NT2/D1 (cell line): ENCODE data around the gene CLEC2A.
"Not testable (repeated sequence)": the region's sequence is repeated elsewhere in the genome, so short reads cannot be mapped to it uniquely, and the experiment has no call there.

Experiments used
- DNase-seq: peaks from one replicate; pipeline ENCODE4 v3.0.0-alpha.2; 2011; ENCODE audit warnings: low read depth, low spot score
- H3K27me3 ChIP-seq: 2 replicates; pipeline ENCODE4 v1.6.0; 2011; ENCODE audit warnings: mild to moderate bottlenecking; ENCODE audit not compliant: insufficient read length, insufficient read depth
- H3K36me3 ChIP-seq: 2 replicates; pipeline ENCODE4 v1.6.1; 2011; ENCODE audit warnings: mild to moderate bottlenecking, low read length, mixed read lengths; ENCODE audit not compliant: insufficient read depth, insufficient read length
- H3K4me1 ChIP-seq: 2 replicates; pipeline ENCODE4 v1.5.1; 2011; ENCODE audit not compliant: insufficient read depth, insufficient read length
- H3K4me3 ChIP-seq: 2 replicates; pipeline ENCODE4 v1.5.1; 2011; ENCODE audit warnings: low read depth; ENCODE audit not compliant: insufficient read length
- H3K9ac ChIP-seq: 2 replicates; pipeline ENCODE4 v1.6.0; 2011; ENCODE audit warnings: low read depth; ENCODE audit not compliant: insufficient read length
- H3K9me3 ChIP-seq: 2 replicates; pipeline ENCODE4 v1.5.1; 2011; ENCODE audit warnings: mild to moderate bottlenecking, low read length; ENCODE audit not compliant: insufficient read depth
- SUZ12 ChIP-seq: IDR thresholded peaks from 2 replicates; pipeline ENCODE4 v1.6.1; 2011; ENCODE audit not compliant: insufficient read length, insufficient read depth; ENCODE audit errors: extremely low read depth
- YY1 ChIP-seq: IDR thresholded peaks from 2 replicates; pipeline ENCODE4 v1.6.1; 2011; ENCODE audit not compliant: insufficient read length, insufficient read depth
- ZNF274 ChIP-seq: IDR thresholded peaks from 2 replicates; pipeline ENCODE4 v1.6.1; 2011; ENCODE audit warnings: mild to moderate bottlenecking, low read depth, low read length

Gene CLEC2A

GRCh38 chr12:9932270-9932669 is at the start of gene CLEC2A:
CLEC2A (minus strand) TSS chr12:9932370; CDS start chr12:9932329, 41 bp downstream.
- TF ChIP-seq YY1: no peak
- TF ChIP-seq SUZ12: no peak
- no peak for TF ChIP-seq ZNF274
- H3K9me3 ChIP-seq: no peaks in the 10 kb centered on the region

GRCh38 chr12:9980126-9980525 is 48.0 kb upstream of the CLEC2A start:
- Histone ChIP-seq H3K9me3 (peaks cover 21% of the 10 kb centered on the region), H3K27me3 (no peaks in the 10 kb centered on the region), H3K4me3 (no peak overlapping the region), H3K4me1 (no peaks in the 10 kb centered on the region), H3K36me3 (no peaks in the 10 kb centered on the region), H3K9ac (no peak overlapping the region)
- no peak for DNase-seq
- TF ChIP-seq YY1 (no peak), ZNF274 (no peak), SUZ12 (no peak)

More at GRCh38 chr12:9932270-9932669, at the start of gene CLEC2A:
- no peaks in the 10 kb centered on the region for H3K4me1 ChIP-seq
- H3K36me3 ChIP-seq: no peaks in the 10 kb centered on the region
- no peaks in the 10 kb centered on the region for H3K27me3 ChIP-seq
- H3K9ac ChIP-seq: no peak within 1 kb of the TSS
- no peak within 1 kb of the TSS for H3K4me3 ChIP-seq
- DNase-seq: no peak

DNA sequence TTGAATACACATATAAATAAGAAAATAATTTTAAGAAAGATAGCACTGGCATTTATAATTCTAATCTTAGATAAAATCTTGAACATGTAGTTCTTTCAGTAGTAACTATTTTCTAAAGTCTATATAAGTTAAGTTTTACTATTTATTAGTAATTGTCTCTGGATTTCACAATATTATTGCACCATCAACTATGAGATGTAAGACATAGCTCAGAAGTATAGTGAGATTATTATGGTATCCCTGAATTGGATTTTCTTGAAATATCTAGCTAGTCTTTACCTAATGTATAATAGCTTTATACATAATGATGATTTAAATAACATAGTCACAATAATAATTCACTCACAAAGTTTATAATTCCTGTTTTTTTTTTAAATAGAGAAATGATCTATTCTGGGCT is 45.7 kb upstream of the CLEC2A start:
- Histone ChIP-seq H3K4me3 (no peak overlapping the region), H3K9ac (no peak overlapping the region), H3K36me3 (no peaks in the 10 kb centered on the region), H3K27me3 (no peaks in the 10 kb centered on the region), H3K9me3 (peaks cover 33% of the 10 kb centered on the region), H3K4me1 (no peaks in the 10 kb centered on the region)
- no peak for TF ChIP-seq ZNF274
- DNase-seq: no peak

DNA sequence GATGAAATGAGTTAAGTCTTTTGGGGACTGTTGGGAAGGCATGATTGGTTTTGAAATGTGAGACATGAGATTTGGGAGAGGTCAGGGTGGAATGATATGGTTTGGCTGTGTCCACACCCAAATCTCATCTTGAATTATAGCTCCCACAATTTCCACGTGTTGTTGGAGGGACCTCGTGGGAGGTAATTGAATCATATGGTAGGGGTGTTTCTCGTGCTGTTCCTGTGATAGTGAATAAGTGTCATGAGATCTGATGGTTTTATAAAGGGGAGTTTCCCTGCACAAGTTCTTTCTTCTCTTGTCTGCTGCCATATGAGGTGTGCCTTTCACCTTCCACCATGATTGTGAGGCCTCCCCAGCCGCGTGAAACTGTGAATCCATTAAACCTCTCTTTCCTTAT is 44.5 kb upstream of the CLEC2A start:
- not testable (repeated sequence) for H3K4me1 ChIP-seq, H3K27me3 ChIP-seq, H3K36me3 ChIP-seq, H3K4me3 ChIP-seq, H3K9ac ChIP-seq, DNase-seq
- H3K9me3 ChIP-seq: peaks cover 33% of the 10 kb centered on the region

- no peak for DNase-seq
- no peaks in the 10 kb centered on the region for H3K4me1 ChIP-seq
- H3K4me3 ChIP-seq: no peak overlapping the region
- no peak for TF ChIP-seq ZNF274
- no peak for TF ChIP-seq YY1
- TF ChIP-seq SUZ12: no peak
- H3K9ac ChIP-seq: no peak overlapping the region
- H3K36me3 ChIP-seq: no peaks in the 10 kb centered on the region
- H3K27me3 ChIP-seq: no peaks in the 10 kb centered on the region
- H3K9me3 ChIP-seq: peaks cover 33% of the 10 kb centered on the region
Observed at GRCh38 chr12:9975614-9976013, 43.4 kb upstream of the CLEC2A start.

DNA sequence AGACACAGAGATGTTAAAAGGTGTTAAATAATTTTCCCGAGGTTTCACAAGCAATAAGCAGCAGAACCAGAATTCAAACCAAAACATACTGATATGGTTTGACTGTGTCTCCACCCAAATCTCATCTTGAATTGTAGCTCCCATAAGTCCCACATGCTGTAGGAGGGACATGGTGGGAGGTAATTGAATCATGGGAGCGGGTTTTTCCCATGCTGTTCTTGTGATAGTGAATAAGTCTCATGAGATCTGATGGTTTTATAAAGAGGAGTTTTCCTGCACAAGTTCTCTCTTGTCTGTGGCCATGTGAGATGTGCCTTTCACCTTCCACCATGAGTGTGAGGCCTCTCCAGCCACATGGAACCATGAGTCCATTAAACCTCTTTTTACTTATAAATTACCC is 42.6 kb upstream of the CLEC2A start:
- H3K36me3 ChIP-seq, H3K9ac ChIP-seq: not testable (repeated sequence)

DNA sequence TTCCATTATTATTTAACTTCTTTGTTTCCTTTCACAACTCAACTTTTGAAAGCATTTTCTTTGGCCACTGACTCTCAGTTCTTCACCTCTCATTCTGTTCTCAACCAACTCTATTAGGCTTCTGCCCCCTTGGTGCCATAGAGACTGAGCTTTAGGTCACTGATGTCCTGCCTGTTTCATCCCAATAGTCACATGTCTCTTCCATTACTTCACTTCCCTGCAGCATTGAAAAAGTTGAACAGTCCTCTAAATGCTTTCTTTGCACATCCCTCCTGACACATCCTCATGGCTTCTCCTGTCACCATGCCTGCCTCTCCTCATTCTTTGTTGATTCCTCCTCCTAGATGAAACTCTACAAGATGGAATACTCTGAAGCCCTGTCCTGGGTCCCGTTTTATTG is 41.8 kb upstream of the CLEC2A start:
- H3K9me3 ChIP-seq: peaks cover 33% of the 10 kb centered on the region
- no peak overlapping the region for H3K4me3 ChIP-seq
- no peak for DNase-seq
- H3K4me1 ChIP-seq: no peaks in the 10 kb centered on the region
- TF ChIP-seq SUZ12: no peak
- TF ChIP-seq YY1: no peak
- H3K36me3 ChIP-seq: no peaks in the 10 kb centered on the region
- no peak overlapping the region for H3K9ac ChIP-seq
- H3K27me3 ChIP-seq: no peaks in the 10 kb centered on the region

More for the DNA sequence above, 42.6 kb upstream of the CLEC2A start:
- not testable (repeated sequence) for DNase-seq, H3K27me3 ChIP-seq, H3K4me1 ChIP-seq, H3K4me3 ChIP-seq
- H3K9me3 ChIP-seq: peaks cover 33% of the 10 kb centered on the region

GRCh38 chr12:9971181-9971580 is 39.0 kb upstream of the CLEC2A start, which contains the start of gene CLEC12A:
CLEC12A (plus strand) TSS chr12:9971409; CDS start chr12:9971597, 188 bp downstream.
- Histone ChIP-seq H3K36me3 (no peaks in the 10 kb centered on the region), H3K9me3 (peaks cover 23% of the 10 kb centered on the region), H3K4me1 (no peaks in the 10 kb centered on the region), H3K27me3 (no peaks in the 10 kb centered on the region), H3K4me3 (no peak within 1 kb of the TSS), H3K9ac (no peak within 1 kb of the TSS)
- no peak for TF ChIP-seq ZNF274
- TF ChIP-seq SUZ12: no peak
- no peak for TF ChIP-seq YY1
- DNase-seq: no peak
